Ovary (tissue), 3 donors: ENCODE results near the gene RCCD1.

Experiments
- EP300 ChIP-seq: sonication (generic); formaldehyde crosslinking; IDR thresholded peaks from one replicate; pipeline ENCODE4 v1.6.1; 2017; ENCODE audit warnings: antibody characterized with exemption
- POLR2A ChIP-seq: fragments of 450-650 bp; IDR thresholded peaks from one replicate; pipeline ENCODE4 v1.6.1; 2017; ENCODE audit warnings: antibody characterized with exemption, mild to moderate bottlenecking, moderate library complexity
- TF ChIP-seq, protein P1 (sequence below), 3 donors: fragments of 450-650 bp in 2 of 3; fragments of 200-600 bp in 1 of 3; IDR thresholded peaks; one replicate each; pipeline versions ENCODE4 v1.5.1 to v1.8.0; 2016 to 2022; ENCODE audit warnings: antibody characterized with exemption in 3 of 3, mild to moderate bottlenecking in 1 of 3
- donor health status: DM: no; HTN: no; CAD: no.

DNA sequence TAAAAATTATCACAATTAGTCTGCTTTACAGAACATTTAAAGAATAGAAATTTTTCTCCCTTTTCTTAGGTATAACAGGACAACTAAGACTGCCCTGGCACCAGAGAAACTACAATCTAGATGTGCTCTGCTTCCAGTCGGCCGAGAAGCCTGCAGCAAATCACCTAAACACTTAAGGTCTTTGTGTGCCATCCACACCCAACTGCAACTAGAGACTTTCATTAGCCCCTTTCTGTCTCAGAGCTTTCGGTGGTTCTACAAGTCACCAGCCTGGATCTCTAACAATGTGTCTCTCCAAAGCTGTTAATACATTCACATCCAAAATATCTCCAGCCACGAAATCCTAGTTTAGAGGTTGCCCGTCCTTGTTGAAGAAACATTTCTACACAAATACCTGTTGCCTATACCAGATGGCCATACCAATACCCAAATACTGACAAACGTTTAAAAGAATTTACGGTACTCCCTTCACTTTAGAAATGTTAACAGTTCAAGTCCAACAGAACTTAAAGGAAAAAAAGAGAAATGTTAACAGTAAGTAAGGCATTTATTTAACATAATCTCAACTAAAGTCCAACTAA is 33.0 kb downstream of the RCCD1 start:
- TF ChIP-seq, protein P1, sequence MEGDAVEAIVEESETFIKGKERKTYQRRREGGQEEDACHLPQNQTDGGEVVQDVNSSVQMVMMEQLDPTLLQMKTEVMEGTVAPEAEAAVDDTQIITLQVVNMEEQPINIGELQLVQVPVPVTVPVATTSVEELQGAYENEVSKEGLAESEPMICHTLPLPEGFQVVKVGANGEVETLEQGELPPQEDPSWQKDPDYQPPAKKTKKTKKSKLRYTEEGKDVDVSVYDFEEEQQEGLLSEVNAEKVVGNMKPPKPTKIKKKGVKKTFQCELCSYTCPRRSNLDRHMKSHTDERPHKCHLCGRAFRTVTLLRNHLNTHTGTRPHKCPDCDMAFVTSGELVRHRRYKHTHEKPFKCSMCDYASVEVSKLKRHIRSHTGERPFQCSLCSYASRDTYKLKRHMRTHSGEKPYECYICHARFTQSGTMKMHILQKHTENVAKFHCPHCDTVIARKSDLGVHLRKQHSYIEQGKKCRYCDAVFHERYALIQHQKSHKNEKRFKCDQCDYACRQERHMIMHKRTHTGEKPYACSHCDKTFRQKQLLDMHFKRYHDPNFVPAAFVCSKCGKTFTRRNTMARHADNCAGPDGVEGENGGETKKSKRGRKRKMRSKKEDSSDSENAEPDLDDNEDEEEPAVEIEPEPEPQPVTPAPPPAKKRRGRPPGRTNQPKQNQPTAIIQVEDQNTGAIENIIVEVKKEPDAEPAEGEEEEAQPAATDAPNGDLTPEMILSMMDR (IDR thresholded peaks at IDR 0.05): no peak
- no peak for TF ChIP-seq POLR2A
- no peak for TF ChIP-seq EP300
